ENCODE measurements around the gene TCF20.

TCF20 gene

DNA sequence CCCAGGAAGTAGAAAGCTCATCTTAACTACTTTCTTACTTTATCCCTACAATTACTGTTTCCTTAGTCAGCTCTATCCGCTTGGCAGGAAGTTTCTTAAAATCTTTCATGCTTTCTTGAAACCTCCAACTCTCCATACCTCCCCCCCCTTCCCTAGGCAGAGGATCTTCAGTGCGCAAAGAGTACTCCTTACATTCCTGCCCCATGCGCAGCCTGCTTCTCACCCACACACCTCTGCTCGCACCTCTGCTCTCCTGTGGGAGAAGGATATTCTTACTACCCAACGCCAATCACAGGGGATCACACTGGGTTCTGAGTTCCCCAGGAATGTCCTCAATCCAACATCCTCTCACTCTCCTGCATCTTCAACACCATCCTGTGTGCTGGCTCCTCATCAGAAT is 12.3 kb downstream of the TCF20 start:
- DNase-seq (ENCODE audit: low read depth): no peak

DNA sequence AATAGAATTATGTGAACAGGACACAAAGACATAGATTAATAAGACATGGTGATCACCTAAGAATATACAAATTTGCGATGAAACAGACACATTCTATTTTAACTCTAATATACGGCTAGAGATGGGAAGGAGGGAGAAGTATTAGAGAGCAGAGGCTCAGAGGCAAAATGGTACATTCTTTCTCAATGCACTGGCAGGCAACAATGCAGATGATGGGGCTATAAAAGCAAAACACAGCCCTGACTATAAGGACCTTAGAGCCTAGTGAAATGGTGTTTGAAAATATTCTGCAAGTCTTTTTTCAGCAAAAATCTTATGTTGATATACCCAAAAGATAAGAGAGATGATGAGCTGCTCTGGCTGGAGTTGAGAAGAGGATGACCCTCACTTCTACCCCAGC is 13.1 kb downstream of the TCF20 start:
- DNase-seq (ENCODE audit: low read depth): no peak

DNA sequence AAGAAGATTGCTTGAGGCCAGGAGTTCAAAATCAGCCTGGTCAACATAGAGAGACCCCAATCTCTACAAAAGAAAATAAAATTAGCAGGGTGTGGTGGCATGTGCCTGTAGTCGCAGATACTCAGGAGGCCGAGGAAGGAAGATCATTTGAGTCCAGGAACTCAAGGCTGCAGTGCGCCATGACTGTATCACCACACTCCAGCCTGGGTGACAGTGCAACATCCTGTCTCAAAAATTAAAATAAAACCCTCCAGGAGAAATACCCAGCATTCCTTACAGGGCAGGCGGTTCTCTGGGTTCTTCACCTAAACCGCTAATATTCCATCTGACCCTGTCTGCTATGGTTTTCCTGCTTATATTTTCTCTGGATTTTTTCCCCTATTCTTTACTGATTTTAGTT is 13.5 kb downstream of the TCF20 start:
- no peak for DNase-seq (ENCODE audit: low read depth)

DNA sequence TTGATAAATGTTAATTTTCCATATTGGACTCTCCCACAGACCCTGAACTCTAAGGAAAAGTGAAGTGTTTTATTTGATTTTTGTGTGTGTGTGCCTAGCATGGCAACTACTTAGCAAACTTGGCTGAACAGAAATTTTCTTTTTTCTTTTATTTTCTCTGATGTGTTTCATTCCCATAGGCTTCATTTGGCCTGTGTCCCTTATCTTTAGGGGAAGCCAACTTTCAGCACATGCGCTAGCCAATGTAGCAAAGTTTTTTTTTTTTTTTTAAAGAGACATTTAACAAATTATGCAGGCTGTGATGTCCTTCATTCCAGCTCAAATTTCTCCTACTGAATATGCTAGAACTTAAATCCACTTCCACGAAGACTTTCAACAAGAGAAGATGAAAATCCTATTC is 14.2 kb downstream of the TCF20 start:
- DNase-seq (ENCODE audit: low read depth): no peak

DNA sequence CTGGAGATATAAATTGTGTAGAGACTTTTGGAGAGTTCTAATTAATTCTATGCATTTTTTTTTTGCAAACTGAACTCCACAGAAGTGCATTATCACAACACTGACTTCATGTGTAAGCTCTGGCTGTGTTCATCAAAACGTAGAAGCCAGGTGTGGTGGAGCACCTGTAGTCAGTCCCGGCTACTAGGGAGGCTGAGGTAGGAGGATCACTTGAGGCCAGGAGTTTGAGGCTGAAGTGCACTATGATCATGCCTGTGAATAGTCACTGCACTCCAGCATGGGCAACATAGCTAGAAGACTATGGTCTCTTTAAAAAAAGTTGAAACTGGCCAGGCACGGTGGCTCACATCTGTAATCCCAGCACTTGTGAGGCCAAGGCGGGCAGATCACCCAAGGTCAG is 20.6 kb downstream of the TCF20 start:
- DNase-seq (ENCODE audit: low read depth): no peak

DNA sequence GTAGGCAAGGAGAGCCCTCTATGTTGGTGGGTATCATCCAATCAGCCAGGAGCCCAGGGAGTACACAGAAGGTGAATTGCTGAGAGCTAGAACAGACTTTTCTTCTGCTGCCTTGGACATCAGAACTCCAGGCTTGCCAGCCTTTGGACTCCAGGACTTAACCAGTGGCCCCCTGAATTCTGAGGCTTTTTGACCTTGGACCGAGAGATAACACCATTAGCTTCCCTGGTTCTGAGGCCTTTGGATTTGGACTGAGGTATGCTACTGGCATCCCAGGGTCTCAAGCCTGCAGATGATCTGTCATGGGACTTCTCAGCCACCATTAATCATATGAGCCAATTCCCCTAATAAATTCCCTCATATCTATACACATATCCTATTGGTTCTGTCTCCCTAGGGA is 21.5 kb downstream of the TCF20 start:
- DNase-seq (ENCODE audit: low read depth): no peak

DNA sequence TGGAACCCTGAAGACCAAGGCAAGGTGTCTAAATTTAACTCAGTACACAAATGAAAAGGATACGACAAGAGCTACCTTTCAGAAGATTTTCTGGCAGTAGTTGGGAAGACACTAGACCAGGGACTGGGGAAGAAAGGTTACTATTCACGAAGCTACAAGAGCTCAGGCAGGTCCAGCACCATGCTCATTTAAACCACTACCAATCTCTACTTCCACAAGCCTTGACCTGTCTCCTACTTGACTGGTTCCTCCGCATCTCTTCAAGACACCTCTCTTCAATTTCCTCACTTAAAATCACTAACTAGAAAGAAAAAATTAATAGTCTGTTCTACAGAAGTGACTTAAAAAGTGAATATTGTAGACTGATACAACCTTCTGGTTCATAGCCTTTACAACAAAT is 22.9 kb downstream of the TCF20 start:
- no peak for DNase-seq (ENCODE audit: low read depth)

DNA sequence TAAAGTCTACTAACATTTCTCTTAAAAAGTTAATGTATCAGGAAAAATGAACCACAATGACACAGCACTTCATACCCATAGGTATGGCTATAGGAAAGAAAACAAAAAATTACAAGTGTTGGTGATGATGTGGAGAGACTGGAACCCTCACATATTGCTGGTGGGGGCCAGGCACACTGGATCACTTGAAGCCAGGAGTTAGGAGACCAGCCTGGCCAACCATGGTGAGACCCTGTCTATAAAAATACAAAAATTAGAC is 26.7 kb downstream of the TCF20 start:
- DNase-seq (ENCODE audit: low read depth): no peak

DNA sequence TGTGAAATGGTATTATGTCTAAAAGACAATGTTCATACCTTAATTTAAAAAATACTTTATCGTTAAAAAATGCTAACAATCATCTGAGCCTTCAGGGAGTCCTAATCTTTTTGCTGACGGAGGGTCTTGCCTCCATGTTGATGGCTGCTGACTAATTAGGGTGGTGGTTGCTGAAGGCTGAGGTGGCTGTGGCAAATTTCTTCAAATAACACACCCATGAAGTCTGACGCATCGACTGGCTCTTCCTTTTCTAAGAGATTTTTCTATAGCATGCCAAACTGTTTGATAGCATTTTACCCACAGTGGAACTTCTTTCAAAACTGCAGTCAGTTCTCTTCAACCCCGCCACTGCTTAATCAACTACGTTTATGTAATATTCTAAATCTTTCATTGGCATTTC is 33.6 kb downstream of the TCF20 start:
- DNase-seq (ENCODE audit: low read depth): no peak

DNA sequence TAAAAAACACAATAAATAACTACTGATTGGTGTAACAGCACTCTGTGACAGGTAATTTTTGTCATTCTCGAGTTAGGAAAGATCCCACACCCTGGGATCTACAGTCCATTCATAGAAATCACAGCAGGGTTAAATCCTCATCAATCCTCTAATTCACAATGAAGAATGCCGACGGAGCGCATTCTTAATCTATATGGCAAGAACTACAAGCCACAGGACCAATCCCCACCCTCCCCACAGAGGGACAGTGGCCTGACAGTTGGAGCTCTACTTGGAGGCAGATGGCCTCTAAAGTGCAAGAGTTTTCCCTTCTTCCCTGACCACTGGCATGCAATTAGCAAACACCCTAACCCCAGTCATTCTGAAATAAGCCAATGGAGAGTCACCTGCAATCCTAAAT is 34.2 kb downstream of the TCF20 start:
- DNase-seq (ENCODE audit: low read depth): no peak

DNA sequence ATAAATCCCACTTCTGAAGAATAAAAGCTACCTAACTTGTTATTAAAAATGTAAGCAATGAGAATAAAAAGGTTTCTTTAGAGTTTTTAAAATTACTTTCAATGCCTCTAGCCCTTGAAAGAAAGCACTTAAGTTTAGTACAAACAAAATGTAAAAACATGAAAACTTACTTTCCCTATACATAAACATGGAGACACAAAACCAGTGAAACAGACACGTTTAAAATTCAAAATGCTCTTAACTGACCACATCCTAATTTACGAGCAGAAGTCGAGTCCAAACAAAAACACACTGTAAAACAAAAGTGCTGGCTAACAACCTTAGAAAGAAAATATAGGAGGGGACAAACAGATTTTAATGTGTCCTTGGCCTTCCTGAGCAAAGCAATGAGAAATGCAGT is 36.6 kb downstream of the TCF20 start:
- no peak for DNase-seq (ENCODE audit: low read depth)

DNA sequence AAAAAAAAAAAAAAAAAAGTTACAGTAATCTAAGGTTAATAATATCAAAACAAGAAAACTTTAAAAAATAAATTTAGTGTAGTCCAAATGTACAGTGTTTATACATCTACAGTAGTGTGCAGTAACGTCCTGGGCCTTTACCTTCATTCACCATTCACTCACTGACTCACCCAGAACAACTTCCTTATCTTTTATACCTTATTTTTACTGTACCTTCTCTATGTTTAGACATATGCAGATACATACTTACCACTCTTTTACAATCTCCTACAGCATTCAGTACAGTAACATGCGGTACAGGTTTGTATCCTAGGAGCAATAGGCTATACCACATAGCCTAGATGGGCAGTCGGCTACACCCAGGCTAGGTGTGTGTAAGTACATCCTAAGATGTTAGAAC is 38.5 kb downstream of the TCF20 start:
- no peak for DNase-seq (ENCODE audit: low read depth)

DNA sequence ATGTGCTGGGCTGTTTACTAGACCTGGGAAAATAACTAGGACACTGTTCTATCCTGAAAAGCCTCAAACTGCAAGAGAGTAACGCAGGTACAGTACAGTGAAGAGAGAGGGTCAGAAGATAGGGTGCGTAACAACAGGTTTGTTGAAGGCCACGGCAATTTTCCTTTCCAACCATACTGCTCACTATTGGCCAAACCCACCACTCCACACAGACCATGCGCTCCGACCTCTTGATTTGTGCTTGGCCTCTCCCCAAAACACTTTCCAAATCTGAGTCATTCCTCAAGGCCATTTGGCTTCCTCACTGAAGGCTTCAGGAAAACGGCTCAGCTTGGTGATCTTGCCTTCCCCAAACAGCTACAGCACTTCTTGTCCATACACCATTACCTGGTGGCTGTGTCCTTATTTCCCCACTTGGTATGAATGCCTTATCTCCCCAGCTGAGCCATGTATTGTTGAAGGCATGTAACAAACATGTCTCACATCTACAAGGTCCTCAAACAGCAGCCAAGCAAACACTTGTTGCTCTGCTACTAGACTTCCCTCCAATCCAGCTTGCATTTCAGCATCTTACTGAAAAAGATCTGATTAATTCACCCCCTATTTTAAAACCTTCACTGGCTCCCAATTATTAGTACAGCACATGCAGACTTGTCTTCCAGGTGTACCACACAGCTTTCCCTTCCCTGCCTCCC is 40.9 kb downstream of the TCF20 start:
- no peak for DNase-seq (ENCODE audit: low read depth)

DNA sequence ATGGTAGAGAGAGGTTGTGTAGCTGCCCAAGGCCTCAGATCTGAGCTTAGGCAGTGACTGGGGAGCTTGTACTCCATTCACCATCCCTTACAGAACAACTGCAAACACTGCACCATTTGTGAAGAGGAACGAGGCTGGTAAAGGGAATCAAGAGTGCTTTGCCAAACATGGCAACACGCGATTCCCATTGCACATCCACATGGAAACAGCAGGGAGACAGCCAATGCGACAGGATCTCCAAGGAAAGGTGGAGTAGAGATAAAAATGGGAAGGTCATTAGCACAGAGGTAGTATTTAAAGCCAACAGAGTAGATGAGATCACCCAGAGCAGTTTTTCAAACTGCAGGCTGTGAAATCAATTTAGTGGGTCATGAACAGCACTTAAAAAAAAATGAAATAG is 42.0 kb downstream of the TCF20 start:
- no peak for DNase-seq (ENCODE audit: low read depth)

DNA sequence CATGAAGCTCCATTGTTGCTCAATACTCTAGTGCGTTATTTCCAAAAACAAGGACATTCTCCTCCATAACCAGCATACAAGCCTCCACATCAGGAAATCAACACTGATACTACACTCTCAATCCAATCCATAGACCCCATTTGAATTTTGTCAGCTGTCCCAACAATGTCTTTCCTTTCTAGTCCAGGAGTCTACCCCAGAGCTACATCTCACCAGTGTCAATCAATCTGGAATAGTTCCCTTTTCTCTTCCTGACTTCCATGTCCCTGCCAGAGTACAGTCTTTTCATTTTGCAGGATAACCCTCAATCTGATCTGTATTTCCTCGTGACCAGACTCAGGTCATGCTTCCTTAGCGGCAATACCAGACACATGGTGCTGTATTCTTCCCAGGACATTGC is 43.0 kb downstream of the TCF20 start:
- DNase-seq (ENCODE audit: low read depth): no peak

DNA sequence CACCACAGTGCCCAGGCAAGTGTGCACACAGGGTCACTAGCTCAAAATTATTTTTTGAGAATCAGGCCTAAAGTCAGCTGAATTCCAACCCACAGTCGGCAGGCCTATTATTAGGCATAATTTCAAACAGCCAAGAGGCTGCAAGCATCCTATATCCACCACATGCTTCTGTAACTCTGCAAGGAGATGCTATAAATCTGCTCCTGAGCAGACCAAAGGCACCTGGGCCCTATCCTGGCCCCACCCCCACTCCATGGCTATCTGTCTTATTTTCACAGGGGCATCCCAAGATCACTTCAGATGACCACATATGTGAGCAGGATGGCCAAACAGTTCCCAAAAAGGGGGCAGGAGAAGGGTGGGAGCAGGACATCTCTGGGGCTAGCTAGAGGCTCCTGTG is 44.6 kb downstream of the TCF20 start:
- DNase-seq (ENCODE audit: low read depth): no peak

DNA sequence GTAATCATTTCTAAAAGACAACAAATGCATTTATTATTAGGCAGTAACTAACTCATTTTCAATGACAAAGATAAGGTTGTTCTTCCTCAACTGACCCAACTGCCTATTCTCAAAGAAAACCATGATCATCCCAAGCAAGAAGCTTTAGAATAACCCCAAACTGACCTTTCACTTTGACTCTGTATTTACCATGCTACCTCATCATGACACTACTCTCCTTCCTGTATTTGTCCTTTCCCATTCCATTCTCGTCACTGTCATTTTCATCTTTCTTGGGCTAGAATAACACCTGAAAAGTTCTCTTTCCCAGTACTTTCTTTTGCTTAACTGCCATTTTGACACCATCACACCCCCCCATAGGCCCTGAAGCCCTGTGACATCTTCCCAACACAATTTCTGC is 48.3 kb downstream of the TCF20 start:
- no peak for DNase-seq (ENCODE audit: low read depth)

Data from stimulated activated CD8-positive, alpha-beta memory T cell treated with anti-CD3 and anti-CD28 coated beads, Interleukin-15, amount 100 ng/mL, for 24 hours (primary cell).